22Rv1 (cell line): ENCODE results near the gene RREB1.

Experiments
- CTCF ChIP-seq: fragments of 450-650 bp; IDR thresholded peaks from 2 replicates; pipeline ENCODE4 v1.5.1; 2017; ENCODE audit warnings: mild to moderate bottlenecking
- ZFX ChIP-seq: fragments of 450-650 bp; IDR thresholded peaks from 2 replicates; pipeline ENCODE4 v1.6.1; 2017; ENCODE audit warnings: antibody characterized with exemption, borderline replicate concordance

DNA sequence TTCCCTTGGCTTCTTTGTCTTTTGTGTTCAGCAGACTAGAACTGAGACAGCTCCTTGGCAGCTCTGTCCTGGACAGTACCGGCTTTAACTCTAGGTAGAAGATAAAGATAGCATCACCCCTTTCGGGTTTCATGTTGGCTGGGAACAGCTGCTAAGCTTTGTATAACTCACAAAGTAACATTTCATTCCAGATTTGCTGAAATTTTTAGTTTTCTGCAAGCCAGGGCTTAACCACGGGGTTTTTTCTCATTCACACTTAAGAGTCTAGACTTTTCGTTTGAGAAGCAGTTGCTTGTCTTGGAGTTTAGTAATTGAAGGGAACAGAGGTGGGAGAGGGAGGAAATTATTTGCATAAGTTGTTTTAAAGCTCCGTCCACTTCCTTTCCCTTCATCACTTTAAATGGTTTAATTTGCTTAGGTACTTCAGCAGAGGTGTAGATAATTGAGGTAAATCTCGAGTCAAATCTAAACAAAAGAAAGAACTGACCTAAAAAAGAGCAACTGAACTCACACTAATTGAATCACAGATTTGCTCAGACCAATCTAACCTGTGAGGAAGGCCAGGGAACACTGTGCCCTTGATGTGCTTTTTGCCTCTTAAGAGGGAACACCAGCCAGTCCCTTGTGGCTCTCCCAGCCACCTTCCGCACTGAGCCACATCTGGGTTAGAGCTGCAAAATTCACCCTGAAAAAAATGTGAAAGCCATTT is 48.3 kb downstream of the RREB1 start:
- TF ChIP-seq CTCF (no peak), ZFX (no peak)
